NCI-H2081 (cell line): ENCODE measurements around the gene GPALPP1.
"Not testable (repeated sequence)": the region's sequence is repeated elsewhere in the genome, so short reads cannot be mapped to it uniquely, and the experiment has no call there.

ENCODE experiments used
- DNase-seq, 2 experiments: peaks; one replicate each; lab custom pipeline; 2025; lab: John Stamatoyannopoulos, UW

GPALPP1 gene

GRCh38 chr13:45063261-45063860, 74.0 kb downstream of the GPALPP1 start:
- DNase-seq: no peak

DNA sequence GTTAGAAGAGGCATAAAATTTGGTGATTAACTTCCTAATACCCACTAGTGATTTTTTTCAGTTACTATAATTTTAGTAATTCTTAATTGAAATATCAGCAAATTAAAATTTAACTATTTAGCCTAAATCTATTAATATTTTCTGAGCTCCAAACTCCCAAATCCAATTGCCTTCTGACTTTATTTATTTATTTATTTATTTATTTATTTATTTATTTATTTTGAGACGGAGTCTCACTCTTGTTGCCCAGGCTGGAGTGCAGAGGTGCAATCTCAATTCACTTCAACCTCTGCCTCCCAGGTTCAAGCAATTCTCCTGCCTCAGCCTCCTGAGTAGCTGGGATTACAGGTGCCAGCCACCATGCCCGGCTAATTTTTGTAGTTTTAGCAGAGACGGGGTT, 74.6 kb downstream of the GPALPP1 start:
- not testable (repeated sequence) for DNase-seq

- no peak for DNase-seq
Observed at GRCh38 chr13:45064889-45065288, 75.6 kb downstream of the GPALPP1 start.

- DNase-seq: peak; percentile 4 to 74
Observed at GRCh38 chr13:45068036-45069001, 79.0 kb downstream of the GPALPP1 start.

GRCh38 chr13:45073809-45074208, 84.5 kb downstream of the GPALPP1 start:
- DNase-seq: no peak

- no peak for DNase-seq
Observed at GRCh38 chr13:45074721-45075120, 85.4 kb downstream of the GPALPP1 start.

DNA sequence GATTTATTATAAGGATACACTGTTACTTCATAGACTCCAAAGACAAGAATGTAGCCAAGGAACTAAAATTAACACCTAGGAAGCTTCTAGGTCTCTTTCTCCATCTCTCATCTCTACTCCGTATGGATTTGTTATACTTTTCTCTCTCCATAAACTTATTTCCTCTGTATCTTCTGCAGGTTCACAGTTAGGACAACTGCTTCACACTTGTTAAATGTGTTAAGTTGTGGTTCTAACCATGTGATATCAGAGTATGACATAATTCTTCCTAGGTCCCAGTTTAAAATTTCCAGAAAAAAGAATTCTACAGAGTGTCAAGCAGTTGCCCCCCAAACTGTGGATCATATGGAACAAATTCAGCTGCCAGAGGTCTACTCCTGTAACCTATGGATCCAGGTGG, 88.7 kb downstream of the GPALPP1 start:
- no peak for DNase-seq
